KMS-11 (cell line): ENCODE data around the gene ITGAD.

ENCODE experiments used
- H2AFZ ChIP-seq: fragments of 200-600 bp; sonication (generic); 2 replicates; pipeline ENCODE4 v1.6.1; 2016; ENCODE audit warnings: antibody characterized with exemption, mixed run types, low read depth
- H3K27ac ChIP-seq: fragments of 200-600 bp; sonication (generic); 2 replicates; pipeline ENCODE4 v1.6.1; 2016; ENCODE audit warnings: mild to moderate bottlenecking, mixed run types
- H3K27me3 ChIP-seq: fragments of 200-600 bp; sonication (generic); 2 replicates; pipeline ENCODE4 v1.6.1; 2017; ENCODE audit warnings: mild to moderate bottlenecking, low read depth, mixed run types, moderate library complexity; ENCODE audit not compliant: insufficient read depth
- H3K36me3 ChIP-seq: fragments of 200-600 bp; sonication (generic); 2 replicates; pipeline ENCODE4 v1.6.1; 2017; ENCODE audit warnings: mild to moderate bottlenecking, mixed run types; ENCODE audit not compliant: insufficient read depth
- H3K4me1 ChIP-seq: fragments of 200-600 bp; sonication (generic); 2 replicates; pipeline ENCODE4 v1.6.1; 2016; ENCODE audit warnings: mild to moderate bottlenecking, low read depth, mixed run types; ENCODE audit not compliant: poor library complexity, severe bottlenecking
- H3K4me2 ChIP-seq: fragments of 200-600 bp; sonication (generic); 2 replicates; pipeline ENCODE4 v1.7.0; 2016; ENCODE audit warnings: mild to moderate bottlenecking, mixed run types
- H3K4me3 ChIP-seq: fragments of 200-600 bp; sonication (generic); IDR thresholded peaks from 2 replicates; pipeline ENCODE4 v1.6.1; 2017; ENCODE audit warnings: low read depth, low read length, mixed read lengths; ENCODE audit not compliant: insufficient read depth
- H3K79me2 ChIP-seq: fragments of 200-600 bp; sonication (generic); 2 replicates; pipeline ENCODE4 v1.6.1; 2016; ENCODE audit warnings: low read depth, mixed run types; ENCODE audit not compliant: insufficient read depth
- H3K9ac ChIP-seq: fragments of 200-600 bp; sonication (generic); 2 replicates; pipeline ENCODE4 v1.6.1; 2016; ENCODE audit warnings: mild to moderate bottlenecking, mixed run types
- H4K20me1 ChIP-seq: fragments of 200-600 bp; sonication (generic); 2 replicates; pipeline ENCODE4 v1.6.1; 2016; ENCODE audit warnings: mild to moderate bottlenecking, mixed run types; ENCODE audit not compliant: insufficient read depth
- TF ChIP-seq, protein P1 (sequence below): fragments of 200-600 bp; sonication (generic); conservative IDR thresholded peaks from 2 replicates; pipeline ENCODE4 v1.6.1; 2017; ENCODE audit warnings: low read depth, mild to moderate bottlenecking, antibody characterized with exemption, low read length, moderate library complexity, mixed read lengths

ITGAD gene

DNA sequence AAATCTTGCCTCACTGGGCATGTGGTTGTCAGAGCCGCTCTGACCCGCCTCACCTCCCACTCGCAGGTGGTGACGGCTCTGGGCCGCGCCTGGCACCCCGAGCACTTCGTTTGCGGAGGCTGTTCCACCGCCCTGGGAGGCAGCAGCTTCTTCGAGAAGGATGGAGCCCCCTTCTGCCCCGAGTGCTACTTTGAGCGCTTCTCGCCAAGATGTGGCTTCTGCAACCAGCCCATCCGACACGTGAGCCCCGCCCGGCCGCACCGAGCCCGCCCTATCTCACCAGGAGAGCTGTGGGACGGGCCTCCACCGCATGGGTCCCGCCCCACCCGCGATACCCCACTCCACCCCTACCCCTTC lies 82.8 kb downstream of the ITGAD start:
- no peaks in the 10 kb centered on the region for H3K27me3 ChIP-seq
- H3K79me2 ChIP-seq = no peaks in the 10 kb centered on the region
- peak overlapping the region; percentile 87 for H2AFZ ChIP-seq
- TF ChIP-seq, protein P1, sequence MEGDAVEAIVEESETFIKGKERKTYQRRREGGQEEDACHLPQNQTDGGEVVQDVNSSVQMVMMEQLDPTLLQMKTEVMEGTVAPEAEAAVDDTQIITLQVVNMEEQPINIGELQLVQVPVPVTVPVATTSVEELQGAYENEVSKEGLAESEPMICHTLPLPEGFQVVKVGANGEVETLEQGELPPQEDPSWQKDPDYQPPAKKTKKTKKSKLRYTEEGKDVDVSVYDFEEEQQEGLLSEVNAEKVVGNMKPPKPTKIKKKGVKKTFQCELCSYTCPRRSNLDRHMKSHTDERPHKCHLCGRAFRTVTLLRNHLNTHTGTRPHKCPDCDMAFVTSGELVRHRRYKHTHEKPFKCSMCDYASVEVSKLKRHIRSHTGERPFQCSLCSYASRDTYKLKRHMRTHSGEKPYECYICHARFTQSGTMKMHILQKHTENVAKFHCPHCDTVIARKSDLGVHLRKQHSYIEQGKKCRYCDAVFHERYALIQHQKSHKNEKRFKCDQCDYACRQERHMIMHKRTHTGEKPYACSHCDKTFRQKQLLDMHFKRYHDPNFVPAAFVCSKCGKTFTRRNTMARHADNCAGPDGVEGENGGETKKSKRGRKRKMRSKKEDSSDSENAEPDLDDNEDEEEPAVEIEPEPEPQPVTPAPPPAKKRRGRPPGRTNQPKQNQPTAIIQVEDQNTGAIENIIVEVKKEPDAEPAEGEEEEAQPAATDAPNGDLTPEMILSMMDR = no peak
- H3K9ac ChIP-seq = peak overlapping the region; percentile 52; the same call in 1 of the 2 replicates
- peaks cover 5% of the 10 kb centered on the region for H3K4me1 ChIP-seq
- H3K4me3 ChIP-seq = no peak overlapping the region
- H4K20me1 ChIP-seq = no peaks in the 10 kb centered on the region
- H3K36me3 ChIP-seq = no peaks in the 10 kb centered on the region
- peak overlapping the region; percentile 44; the same call in 1 of the 2 replicates for H3K27ac ChIP-seq
- H3K4me2 ChIP-seq = peak overlapping the region; percentile 71
